K562 (cell line): ENCODE results near the gene GDF7. TPM values are rescaled to one million over a fixed set of nuclear protein-coding genes. Genes with fewer than 3 reads are reported as not detected.

Source experiments
- ATAC-seq: fragments of 200-7000 bp; cut with Tn5 transposase; 3 replicates; pipeline ENCODE4 v1.9.1; 2020; ENCODE audit warnings: moderate library complexity
- BruUV-seq: library from RNA; stranded (reverse); fragments of 400-500 nt; replicated peaks from 2 replicates; lab custom pipeline; 2021; lab: Mats Ljungman, UMichigan
- CTCF ChIA-PET: fragments of 300-600 bp; formaldehyde crosslinking; extraction: SDS; loops from one replicate; lab custom pipeline; 2021; ENCODE audit warnings: low intra/inter-chr PET ratio; lab: Yijun Ruan, JAX
- POLR2A ChIA-PET: fragments of 300-600, 350-650 bp; sonication (Branson Sonifier 250); formaldehyde crosslinking; extraction: SDS; loops from one replicate; lab custom pipeline; 2021; ENCODE audit warnings: antibody characterized with exemption, inconsistent platforms; lab: Yijun Ruan, JAX
- DNase-seq, 4 experiments: peaks; one replicate each; pipeline versions ENCODE4 v3.0.0 to v3.0.0-alpha.2; 2011 to 2018; ENCODE audit warnings: low spot score in 3 of 4, mixed read lengths in 3 of 4; ENCODE audit errors: extremely low read depth in 1 of 4
- FAIRE-seq: peaks from 2 replicates; lab custom pipeline; 2011; peaks lifted over from hg19 to GRCh38; lab: Jason Lieb, UNC
- H2AFZ ChIP-seq: 2 replicates; pipeline ENCODE4 v1.6.0; 2011; ENCODE audit warnings: low read depth, low read length, control low read depth, inconsistent platforms
- H3K27ac ChIP-seq: fragments of 200-600 bp; 3 replicates; pipeline ENCODE4 v1.8.0; 2011; ENCODE audit warnings: low read depth, mild to moderate bottlenecking, control low read depth, inconsistent platforms, low read length, moderate library complexity, mixed read lengths; ENCODE audit errors: extremely low read depth
- H3K27me3 ChIP-seq, 2 experiments: fragments of 300-600 bp in 1 of 2; 2 replicates in 1 of 2; 3 replicates in 1 of 2; pipeline versions ENCODE4 v1.6.0 to v1.8.0; 2011; ENCODE audit warnings: inconsistent platforms in 2 of 2, low read length in 2 of 2, mild to moderate bottlenecking in 1 of 2, mixed read lengths in 1 of 2, moderate library complexity in 1 of 2; ENCODE audit not compliant: control insufficient read depth in 2 of 2, insufficient read depth in 2 of 2
- H3K36me3 ChIP-seq: fragments of 300-600 bp; 3 replicates; pipeline ENCODE4 v1.8.0; 2011; ENCODE audit warnings: mild to moderate bottlenecking, low read length, inconsistent platforms; ENCODE audit not compliant: control insufficient read depth, insufficient read depth
- H3K4me1 ChIP-seq, 2 experiments: fragments of 200-600 bp in 1 of 2; replicated peaks in 1 of 2; 2 replicates in 1 of 2; 3 replicates in 1 of 2; pipeline versions ENCODE4 v1.5.1 to v1.8.0; 2011; ENCODE audit warnings: inconsistent platforms in 2 of 2, low read length in 2 of 2, mild to moderate bottlenecking in 1 of 2, mixed read lengths in 1 of 2, moderate library complexity in 1 of 2; ENCODE audit not compliant: control insufficient read depth in 2 of 2, insufficient read depth in 2 of 2
- H3K4me2 ChIP-seq: 2 replicates; pipeline ENCODE4 v1.6.1; 2011; ENCODE audit warnings: low read length, control low read depth, inconsistent platforms, mixed read lengths; ENCODE audit not compliant: insufficient read depth
- H3K4me3 ChIP-seq: fragments of 200-600 bp; sonication (generic), shearing (Covaris generic); 2 replicates; pipeline ENCODE4 v1.5.1; 2016; ENCODE audit warnings: control low read depth, inconsistent platforms
- H3K79me2 ChIP-seq: fragments of 200-600 bp; 3 replicates; pipeline ENCODE4 v1.8.0; 2011; ENCODE audit warnings: low read length, inconsistent platforms; ENCODE audit not compliant: control insufficient read depth, insufficient read depth
- H3K9ac ChIP-seq, 2 experiments: 2 replicates each; pipeline versions ENCODE4 v1.6.0 to v1.6.1; 2011; ENCODE audit warnings: low read depth in 2 of 2, low read length in 2 of 2, control low read depth in 1 of 2, inconsistent platforms in 1 of 2, mild to moderate bottlenecking in 1 of 2, mixed read lengths in 1 of 2; ENCODE audit not compliant: insufficient read depth in 1 of 2
- H3K9me1 ChIP-seq: one replicate; pipeline ENCODE4 v1.6.0; 2011; ENCODE audit warnings: inconsistent platforms, mild to moderate bottlenecking, low read length, moderate library complexity; ENCODE audit not compliant: control insufficient read depth, insufficient read depth
- H3K9me3 ChIP-seq: replicated peaks from 2 replicates; pipeline ENCODE4 v1.5.1; 2011; ENCODE audit warnings: low read depth, low read length, inconsistent platforms; ENCODE audit not compliant: control insufficient read depth, insufficient read depth
- H4K20me1 ChIP-seq: replicated peaks from 2 replicates; pipeline ENCODE4 v1.6.1; 2011; ENCODE audit warnings: low read length, inconsistent platforms, mixed read lengths; ENCODE audit not compliant: control insufficient read depth, insufficient read depth
- HDAC1 ChIP-seq, 2 experiments: fragments of 450-650 bp; IDR thresholded peaks; 2 replicates each; pipeline ENCODE4 v1.6.1; 2016 to 2017; ENCODE audit warnings: inconsistent platforms in 1 of 2, mild to moderate bottlenecking in 1 of 2, moderate library complexity in 1 of 2
- JUN ChIP-seq, 2 experiments: sonication (generic) in 1 of 2; formaldehyde crosslinking in 1 of 2; IDR thresholded peaks; 2 replicates each; pipeline versions ENCODE4 v1.6.1 to v1.8.0; 2012 to 2022; ENCODE audit warnings: borderline replicate concordance in 2 of 2, mild to moderate bottlenecking in 2 of 2, improper control_type of control experiment in 1 of 2, low read depth in 1 of 2, low read length in 1 of 2, missing genetic modification reagents in 1 of 2
- KDM2B ChIP-seq: fragments of 250-450 bp; sonication (Bioruptor Pico); IDR thresholded peaks from 2 replicates; pipeline ENCODE4 v1.8.0; 2021; ENCODE audit warnings: mild to moderate bottlenecking, moderate library complexity
- SAP30 ChIP-seq: fragments of 200-600 bp; sonication (generic); IDR thresholded peaks from 2 replicates; pipeline ENCODE4 v1.6.1; 2012; ENCODE audit warnings: borderline replicate concordance, low read depth, mild to moderate bottlenecking, moderate library complexity, low read length, control low read depth, inconsistent platforms; ENCODE audit not compliant: insufficient read depth, poor library complexity, severe bottlenecking
- SMARCA4 ChIP-seq: fragments of 450-650 bp; IDR thresholded peaks from 2 replicates; pipeline ENCODE4 v1.6.1; 2016
- SREBF1 ChIP-seq: fragments of 150-350 bp; IDR thresholded peaks from 2 replicates; pipeline ENCODE4 v1.6.1; 2014; ENCODE audit warnings: antibody characterized with exemption, low read depth, low read length, borderline replicate concordance
- ZNF695 ChIP-seq: fragments of 450-650 bp; formaldehyde crosslinking; IDR thresholded peaks from 2 replicates; pipeline ENCODE4 v1.4.0; 2020; ENCODE audit warnings: mild to moderate bottlenecking, moderate library complexity
- WGBS: fragments of 100-300 bp; shearing (Covaris generic); methylation state at CpG from one replicate; pipeline ENCODE4 v1.1.6; 2016; ENCODE audit warnings: low coverage, mixed read lengths; ENCODE audit not compliant: insufficient coverage; ENCODE audit errors: missing lambda C conversion rate; 5-methylcytosine and 5-hydroxymethylcytosine counted together
- in situ Hi-C: fragments of 300-500 bp; cut with MboI; formaldehyde crosslinking; loops from 4 replicates; pipeline ENCODE4 v1.15.0; 2018; ENCODE audit warnings: inconsistent platforms, mixed read lengths
- intact Hi-C: fragments of 100-400 bp; cut with micrococcal nuclease; formaldehyde crosslinking; loops from 2 replicates; pipeline ENCODE4 v1.14.2; 2022
- polyA plus RNA-seq, 8 experiments: library from polyadenylated mRNA; depleted of rRNA in 4 of 8; stranded (reverse) in 5 of 8; unstranded in 3 of 8; fragments of >200 nt; fragmentation: Nextera tagmentation in 2 of 8; fragmentation: Illumina TruSeq in 1 of 8; extraction: Ambion mirVana in 2 of 8; extraction: Trizol in 1 of 8; gene quantifications; 2 replicates each; pipeline versions ENCODE4 v1.2.1 to v1.2.3, GENCODE V29; 2011 to 2014; ENCODE audit warnings: inconsistent platforms in 1 of 8, missing spikeins in 1 of 8
- total RNA-seq, 7 experiments: library from RNA; depleted of rRNA in 6 of 7; stranded (reverse); fragments of >200 nt in 6 of 7; fragmentation: Illumina TruSeq in 2 of 7; extraction: Trizol in 2 of 7; gene quantifications; 2 replicates each; pipeline versions ENCODE4 v1.2.1 to v1.2.3, GENCODE V29; 2011 to 2021; ENCODE audit warnings: low replicate concordance in 1 of 7
- TF ChIP-seq, protein P1 (sequence below): sonication (generic); formaldehyde crosslinking; IDR thresholded peaks from 2 replicates; pipeline ENCODE4 v1.9.0; 2022; ENCODE audit warnings: mild to moderate bottlenecking, missing genetic modification reagents

The GDF7 gene
- total and polyA plus RNA-seq, 9 of the 15 experiments (the other 6 are each of a cell fraction or from before 2014, with no cell fraction given): 0.01 TPM; not detected in 7

DNA sequence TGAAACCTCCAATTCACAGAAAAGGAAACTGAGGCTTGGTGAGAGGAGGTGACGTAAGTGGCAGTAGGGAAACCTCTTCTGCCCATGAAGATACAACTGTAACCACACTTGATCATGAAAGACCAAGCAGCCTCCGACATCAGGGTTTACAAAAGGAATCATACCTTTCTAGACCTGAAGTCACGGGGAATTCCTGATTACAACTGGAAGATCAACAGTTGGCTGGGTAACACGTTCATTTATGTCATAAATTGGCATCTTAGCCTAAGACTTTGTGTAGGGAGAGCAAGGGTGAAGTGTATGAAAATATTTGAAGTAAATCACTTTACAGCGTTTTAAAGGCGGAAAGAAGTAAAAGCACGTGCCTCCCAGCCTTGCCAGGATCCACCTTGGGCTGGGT lies 17.0 kb upstream of the GDF7 start:
- no TSS peak for BruUV-seq

More for the DNA sequence above, 17.0 kb upstream of the GDF7 start:
- intact Hi-C loops (no loop called here), in situ Hi-C loops (loop anchor here (25.0 kb wide), 1 partner anchor 612 kb away; no protein-coding TSS in a partner anchor)
- H3K27ac ChIP-seq: no peak overlapping the region
- peaks cover 6 to 20% of the 10 kb centered on the region in 2 experiments; a peak in 3 of 5 replicates for H3K4me1 ChIP-seq
- H2AFZ ChIP-seq: no peak overlapping the region
- no peak for ATAC-seq
- peak; percentile 46 for FAIRE-seq
- no peaks in the 10 kb centered on the region; the same call in 2 of the 3 replicates for H3K79me2 ChIP-seq
- TF ChIP-seq SREBF1 (no peak), SMARCA4 (no peak), HDAC1 (IDR thresholded peaks at IDR 0.05) (no peak), JUN (IDR thresholded peaks at IDR 0.05; ENCODE audit: borderline replicate concordance, low read depth, low read length) (no peak), JUN (CRISPR knock-in tag; IDR thresholded peaks at IDR 0.05; ENCODE audit: borderline replicate concordance) (no peak), KDM2B (no peak), ZNF695 (CRISPR knock-in tag) (no peak), SAP30 (no peak)
- TF ChIP-seq, protein P1, sequence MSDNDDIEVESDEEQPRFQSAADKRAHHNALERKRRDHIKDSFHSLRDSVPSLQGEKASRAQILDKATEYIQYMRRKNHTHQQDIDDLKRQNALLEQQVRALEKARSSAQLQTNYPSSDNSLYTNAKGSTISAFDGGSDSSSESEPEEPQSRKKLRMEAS (CRISPR knock-in tag): peak; percentile 40; the same call in 1 of the 2 replicates
- TF ChIP-seq, all 486 proteins: peak for 1
- ChIA-PET CTCF (interaction anchor here (0.6 to 0.9 kb wide), 2 partner anchors 14 to 697 kb away, joined by 3 to 4 read pairs; no protein-coding TSS in a partner anchor), POLR2A (interaction anchor here (1.1 kb wide), 1 partner anchor 203 kb away, joined by 4 read pairs; the partner anchor contains the start of gene RHOB)
- Histone ChIP-seq H3K36me3 (no peaks in the 10 kb centered on the region), H4K20me1 (no peaks in the 10 kb centered on the region; the same call in 1 of the 2 replicates), H3K9me3 (no peaks in the 10 kb centered on the region), H3K9ac (peak overlapping the region in 1 of 2 experiments; percentile 95; a peak in 2 of 4 replicates), H3K9me1 (no peaks in the 10 kb centered on the region), H3K4me2 (peak overlapping the region; percentile 73; the same call in 1 of the 2 replicates), H3K27me3 (peaks cover 0 to 16% of the 10 kb centered on the region in 2 experiments; a peak in 2 of 5 replicates), H3K4me3 (peak overlapping the region; percentile 72; the same call in 1 of the 2 replicates)
- DNase-seq: no peak
- WGBS: 64% methylated on average over 7 of the region's 7 CpGs
